Measurements from ENCODE around the gene SLC8A2.
A peak's percentile ranks its signal among the peaks of the same experiment; 100 is the strongest.
"Not testable (repeated sequence)": the region's sequence is repeated elsewhere in the genome, so short reads cannot be mapped to it uniquely, and the experiment has no call there.

The SLC8A2 gene

DNA sequence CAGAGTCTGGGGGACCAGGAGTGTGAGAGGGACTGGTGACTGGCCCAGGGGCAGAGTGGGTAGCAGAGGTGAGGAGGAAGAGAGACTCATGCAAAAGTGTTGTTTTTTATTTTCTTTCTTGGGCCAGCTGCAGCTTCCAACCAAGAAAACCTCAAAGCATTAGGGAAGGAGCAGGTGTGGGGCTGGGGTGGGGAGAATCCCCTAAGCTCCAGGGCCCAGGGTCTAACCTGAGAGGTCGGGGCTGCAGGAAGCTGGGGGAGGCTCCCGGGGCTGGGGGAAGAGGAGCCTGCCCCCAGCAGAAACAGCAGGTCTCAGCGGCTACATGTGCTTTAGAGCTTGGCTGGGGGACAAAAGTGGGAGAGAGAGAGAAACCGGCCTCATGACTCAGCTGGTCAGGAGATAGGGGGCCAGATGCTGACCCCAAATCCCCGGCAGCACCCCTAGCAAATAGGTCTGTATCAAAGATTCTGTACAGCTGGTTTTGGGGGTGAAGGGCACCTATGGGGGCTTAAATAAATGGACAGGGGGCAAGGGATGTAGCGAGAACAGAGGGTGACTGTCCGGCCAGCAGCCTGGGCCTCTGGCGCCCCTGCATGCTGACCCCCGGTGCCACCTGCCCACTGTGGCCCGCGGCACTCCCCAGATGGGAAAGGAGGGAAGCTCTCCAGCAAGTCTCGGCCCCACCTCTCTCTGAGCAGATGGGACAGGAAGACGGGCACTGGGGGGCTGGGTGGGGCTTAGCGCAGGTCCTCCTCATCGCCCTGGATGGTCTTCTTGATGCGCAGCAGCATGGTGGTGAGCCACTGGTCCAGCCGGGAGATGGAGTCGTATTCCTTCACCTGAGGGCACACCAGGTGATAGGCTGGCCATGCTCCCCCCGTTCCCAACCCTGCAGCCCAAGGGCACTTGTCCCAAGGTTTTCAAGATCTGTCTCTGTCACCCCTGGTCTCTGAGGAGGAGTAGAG, 16.1 kb upstream of the SLC8A2 start:
- no peak for DNase-seq (ENCODE audit: low spot score)

DNA sequence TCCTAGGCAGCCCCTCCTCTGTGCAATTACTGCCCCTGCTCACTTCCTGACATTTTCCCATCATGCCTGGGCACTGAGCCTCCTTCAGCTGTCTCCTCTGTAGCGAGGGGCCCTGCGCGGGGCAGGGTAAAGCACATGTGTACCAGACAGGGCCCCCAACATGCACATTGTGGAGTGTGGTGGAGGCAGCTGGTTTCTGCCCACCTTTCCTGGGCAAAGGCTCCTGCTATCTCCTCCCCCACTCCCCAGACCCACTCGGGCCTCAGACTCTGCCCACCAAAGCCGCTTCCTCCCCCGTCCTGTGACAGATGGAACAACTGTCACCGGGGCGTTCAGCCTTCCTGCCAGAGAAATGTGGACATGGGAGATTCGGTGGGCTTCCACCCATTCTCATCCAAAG, 15.2 kb upstream of the SLC8A2 start:
- DNase-seq (ENCODE audit: low spot score), result no peak

DNA sequence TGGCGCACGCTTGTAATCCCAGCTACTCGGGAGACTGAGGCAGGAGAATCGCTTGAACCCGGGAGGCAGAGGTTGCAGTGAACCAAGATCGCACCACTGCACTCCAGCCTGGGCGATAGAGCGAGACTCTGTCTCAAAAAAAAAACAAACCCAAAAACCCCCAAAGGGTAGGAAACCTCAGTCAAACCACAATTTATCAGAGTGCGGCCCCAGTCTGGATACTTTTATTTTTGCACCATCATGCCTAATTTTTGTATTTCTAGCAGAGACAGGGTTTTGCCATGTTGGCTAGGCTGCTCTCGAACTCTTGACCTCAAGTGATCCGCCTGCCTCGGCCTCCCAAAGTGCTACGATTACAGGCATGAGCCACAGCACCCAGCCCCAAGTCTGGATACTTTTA, 14.5 kb upstream of the SLC8A2 start:
- DNase-seq (ENCODE audit: low spot score), result not testable (repeated sequence)

DNA sequence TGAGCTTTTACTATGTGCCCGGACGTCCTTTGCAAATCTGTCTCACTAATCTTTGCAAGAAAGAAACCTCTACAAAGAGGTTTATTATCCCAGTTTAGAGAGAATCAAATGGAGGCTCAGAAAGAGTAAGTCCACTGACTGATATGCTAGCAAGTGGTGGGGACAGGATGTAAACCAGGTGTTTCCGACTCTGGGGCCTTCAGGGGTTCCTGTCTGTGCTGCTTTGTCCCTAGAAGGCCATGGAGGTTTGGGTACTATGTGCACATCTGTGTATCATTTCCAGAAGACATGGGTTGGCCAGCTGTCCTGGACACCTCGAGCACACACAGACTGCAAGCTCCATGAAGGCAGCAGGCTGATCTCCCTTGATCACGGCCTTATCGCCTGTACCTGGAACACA, 13.5 kb upstream of the SLC8A2 start:
- DNase-seq (ENCODE audit: low spot score), result no peak

DNA sequence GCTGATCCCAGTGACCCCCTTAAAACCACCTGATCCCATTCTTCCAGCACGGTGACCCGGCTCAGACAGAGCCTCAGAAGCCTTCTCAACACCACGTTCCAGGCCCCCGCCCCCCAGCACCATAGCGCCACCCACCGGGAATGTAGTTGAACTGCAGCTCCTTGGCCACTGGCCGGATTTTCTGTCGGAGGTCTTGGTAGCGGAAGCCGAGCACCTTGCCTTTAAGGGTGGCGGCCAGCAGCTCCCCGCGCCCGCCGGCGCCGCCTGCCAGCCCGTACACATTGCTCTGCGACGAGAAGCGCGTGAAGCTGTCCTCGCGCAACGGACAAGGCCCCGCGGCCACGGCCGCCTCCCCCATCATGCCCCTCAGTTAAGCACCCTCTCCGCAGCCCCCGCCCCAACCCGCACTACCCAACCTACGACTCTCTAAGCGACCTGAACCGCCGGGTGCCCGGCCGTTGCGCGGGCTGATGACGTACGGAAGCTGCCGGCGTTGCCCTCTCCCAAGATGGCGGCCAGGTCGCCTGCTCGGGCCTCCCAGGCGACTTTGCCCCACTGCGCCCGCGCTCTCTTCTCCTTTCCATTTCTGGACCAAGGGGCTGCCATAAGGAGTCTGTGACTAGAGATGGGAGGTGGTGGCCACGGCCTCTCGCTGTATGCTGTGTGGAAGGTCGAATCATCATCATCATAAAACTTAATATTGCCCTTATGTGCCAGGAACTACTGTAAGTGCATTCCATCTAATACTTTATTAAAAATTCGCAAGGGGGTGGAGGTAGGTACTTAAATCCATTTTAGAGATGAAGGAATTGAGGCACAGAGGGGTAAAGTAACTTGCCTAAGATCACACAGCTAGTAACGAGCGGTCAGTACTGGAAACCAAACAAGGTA, 12.4 kb upstream of the SLC8A2 start, which contains the start of gene KPTN:
Gene KPTN, minus strand, starts transcription at position 420 of the 891 bp plus-strand sequence. Its CDS starts 59 bp downstream, at position 361.
- DNase-seq (ENCODE audit: low spot score), result peak; percentile 97

DNA sequence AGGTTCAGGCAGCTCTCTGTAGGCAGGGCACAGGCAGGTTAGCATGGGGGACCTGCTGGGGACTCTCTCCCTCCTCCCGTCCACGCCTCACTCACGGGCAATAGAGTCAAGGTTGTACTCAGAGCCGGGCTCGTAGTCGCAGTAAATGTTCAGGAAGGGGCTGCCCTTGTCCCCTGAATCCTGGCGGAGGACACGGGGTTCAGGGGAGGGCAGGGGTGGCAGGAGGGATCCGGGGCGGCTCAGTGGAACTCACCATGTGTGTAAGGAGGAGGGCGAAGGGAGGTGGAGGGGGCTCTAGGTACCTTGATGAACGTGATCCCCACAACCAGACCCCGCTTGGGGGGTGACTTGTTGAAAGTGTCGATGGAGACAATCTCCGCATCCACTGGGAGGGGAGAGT, 11.5 kb upstream of the SLC8A2 start:
- DNase-seq (ENCODE audit: low spot score), result no peak

DNA sequence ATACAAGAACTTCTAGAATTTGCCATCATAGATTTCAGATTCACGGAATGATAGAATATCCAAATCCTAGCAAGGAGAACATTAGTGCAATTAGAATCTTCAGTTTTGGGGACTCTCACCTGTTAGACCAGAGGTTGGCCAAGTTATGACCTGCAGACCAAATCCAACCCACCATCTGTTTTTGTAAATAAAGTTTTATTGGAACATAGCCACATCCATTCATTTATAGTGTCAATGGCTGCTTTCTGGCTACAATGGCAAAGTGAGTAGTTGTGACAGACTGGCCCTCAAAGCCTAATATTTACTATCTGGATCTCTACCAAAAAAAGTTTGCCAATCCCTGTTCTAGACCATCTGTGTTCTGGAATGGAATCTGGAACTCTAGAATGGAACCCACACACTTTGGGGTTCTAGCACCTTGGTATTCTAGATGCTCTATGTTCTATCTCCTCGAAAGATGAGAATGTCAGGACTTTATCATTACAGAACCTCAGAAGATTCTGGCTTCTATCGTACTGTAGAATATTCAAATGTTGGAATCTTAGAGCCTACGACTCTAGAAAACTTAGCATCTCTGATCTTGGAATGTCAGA, 9.9 kb upstream of the SLC8A2 start:
- DNase-seq (ENCODE audit: low spot score), result no peak

DNA sequence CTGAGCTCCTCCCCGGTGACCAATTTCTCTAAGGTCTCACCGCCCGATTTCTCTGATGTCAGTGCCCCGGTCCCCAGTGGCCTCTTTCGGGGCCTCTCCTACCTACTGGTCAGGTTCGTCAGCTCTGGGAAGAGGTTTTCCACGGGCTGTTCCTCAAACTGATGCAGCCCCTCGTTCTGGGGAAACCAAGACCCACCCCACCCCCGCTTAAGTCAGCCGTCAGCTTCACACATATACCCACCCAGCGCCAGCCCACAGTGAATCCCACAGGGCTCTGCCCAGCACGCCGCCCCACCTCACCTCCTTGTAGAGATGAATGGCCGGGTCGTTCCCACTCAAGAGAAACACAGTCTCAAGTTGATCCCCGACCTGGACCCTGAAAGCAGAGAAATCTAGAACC, 9.0 kb upstream of the SLC8A2 start:
- no peak for DNase-seq (ENCODE audit: low spot score)

DNA sequence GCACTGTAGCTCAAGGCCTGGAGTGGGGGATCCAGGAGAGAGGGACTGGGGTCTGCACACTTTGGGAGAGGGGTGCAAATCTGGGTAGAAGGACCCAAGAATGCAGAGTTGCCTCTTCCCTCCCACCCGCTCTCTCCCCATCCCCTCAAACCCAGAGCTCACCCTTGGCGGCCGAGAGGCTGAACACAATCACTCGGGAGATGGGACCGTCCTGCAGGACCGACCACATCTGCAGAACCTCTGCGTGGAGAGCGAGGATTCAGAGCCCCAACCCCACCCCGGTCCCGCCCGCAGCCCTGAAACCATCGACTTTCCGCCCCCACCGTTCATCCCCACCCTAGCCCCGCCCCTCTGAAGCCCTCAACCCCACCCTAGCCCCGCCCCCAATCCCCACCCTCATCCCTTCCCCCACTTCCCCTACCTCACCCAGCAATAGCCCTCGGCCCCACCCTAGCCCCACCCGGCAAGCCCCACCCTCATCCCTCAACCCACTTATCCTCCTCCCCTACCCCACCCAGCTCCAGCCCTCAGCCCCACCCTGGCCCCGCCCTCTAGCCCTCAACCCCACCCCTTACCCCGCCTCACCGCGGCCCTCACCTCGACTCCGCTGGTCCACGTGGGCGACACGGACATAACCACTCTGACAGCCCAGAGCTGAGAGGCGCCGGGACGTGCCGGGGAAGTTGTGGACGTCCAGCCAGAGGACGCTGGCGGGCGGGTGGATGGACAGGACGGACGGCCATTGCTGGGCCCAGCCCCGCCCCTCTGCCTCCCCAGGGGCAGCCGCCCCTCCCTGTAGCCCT, 8.2 kb upstream of the SLC8A2 start:
- no peak for DNase-seq (ENCODE audit: low spot score)

DNA sequence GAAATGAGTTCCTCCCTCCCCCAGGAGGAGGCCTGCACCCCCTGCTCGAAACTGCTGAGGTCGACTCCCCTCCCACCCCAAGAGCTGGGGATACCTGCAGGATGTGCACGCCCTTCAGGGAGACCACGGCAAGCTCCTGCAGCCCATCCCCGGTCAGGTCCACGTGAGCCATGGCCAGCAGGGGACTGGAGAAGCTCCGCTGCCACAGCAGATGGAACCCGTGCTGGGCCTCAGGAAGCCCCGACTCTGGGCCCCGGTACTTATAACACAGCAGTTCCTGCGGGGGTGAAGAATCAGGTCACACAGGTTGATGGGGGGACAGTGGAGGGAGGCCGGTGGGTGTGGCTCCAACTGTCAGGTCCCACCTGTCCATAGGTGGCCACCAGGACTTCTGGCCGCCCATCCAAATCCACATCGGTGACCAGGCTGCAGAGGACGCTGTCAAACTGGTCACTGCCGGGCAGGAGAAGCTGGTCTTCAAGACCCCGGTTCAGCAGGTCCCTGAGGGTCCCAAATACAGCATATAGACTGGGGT, 4.8 kb upstream of the SLC8A2 start:
- no peak for DNase-seq (ENCODE audit: low spot score)

DNA sequence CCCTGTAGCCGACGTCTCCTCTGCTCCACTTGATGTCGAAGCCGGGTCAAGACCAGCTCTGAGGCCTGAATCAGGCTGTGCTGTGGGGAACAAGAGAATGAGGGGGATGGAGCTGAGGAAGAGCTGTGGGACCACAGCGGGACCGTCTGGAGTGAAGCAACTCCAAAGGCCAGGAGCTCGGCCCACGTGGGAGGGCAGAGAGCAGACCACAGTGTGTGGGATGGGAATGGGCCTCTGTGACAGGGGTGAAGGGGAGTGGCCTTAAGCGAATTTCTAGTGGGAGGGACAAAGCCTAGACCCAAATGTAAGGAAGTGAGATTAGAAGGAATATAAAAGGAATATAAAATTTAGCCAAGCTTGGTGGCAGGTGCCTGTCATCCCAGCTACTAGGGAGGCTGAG, 3.8 kb upstream of the SLC8A2 start:
- no peak for DNase-seq (ENCODE audit: low spot score)

DNA sequence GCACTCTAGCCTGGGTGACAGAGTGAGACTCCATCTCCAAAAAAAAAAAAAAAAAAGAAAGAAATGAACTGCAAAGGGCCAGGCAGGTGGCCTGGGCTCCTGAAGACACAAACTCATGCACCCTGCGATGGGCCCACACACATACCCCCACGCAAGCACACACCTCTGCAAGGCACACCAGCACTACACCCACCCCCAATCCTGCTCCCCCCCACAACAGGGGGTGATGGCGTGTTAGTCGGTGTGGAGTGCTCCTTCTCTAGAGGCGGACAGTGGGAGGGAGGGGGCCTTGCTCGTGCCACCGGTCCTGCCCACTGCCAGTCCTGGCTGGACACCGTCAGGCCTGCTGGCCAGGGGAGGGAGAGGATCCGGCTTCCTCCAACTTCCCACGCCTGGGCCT, 1.6 kb upstream of the SLC8A2 start:
- DNase-seq (ENCODE audit: low spot score), result no peak

DNA sequence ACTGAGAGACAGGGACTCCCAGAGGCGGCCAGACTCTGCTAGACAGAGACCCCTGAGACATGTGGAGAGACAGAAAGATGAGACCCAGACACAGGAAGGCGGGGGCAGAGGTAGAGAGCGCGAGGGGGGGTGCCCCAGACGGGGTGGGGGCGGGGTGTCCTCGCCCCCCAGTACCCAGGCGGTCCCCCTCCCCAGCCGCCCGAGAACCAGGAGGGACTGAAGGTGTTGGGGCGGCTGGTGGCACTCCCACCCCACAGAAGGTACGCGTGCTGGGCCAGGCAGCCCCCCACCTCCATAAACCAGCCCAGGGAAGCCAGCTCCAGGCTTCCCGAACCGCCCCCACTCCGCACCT, 336 bp downstream of the SLC8A2 start:
- DNase-seq (ENCODE audit: low spot score), result no peak

DNA sequence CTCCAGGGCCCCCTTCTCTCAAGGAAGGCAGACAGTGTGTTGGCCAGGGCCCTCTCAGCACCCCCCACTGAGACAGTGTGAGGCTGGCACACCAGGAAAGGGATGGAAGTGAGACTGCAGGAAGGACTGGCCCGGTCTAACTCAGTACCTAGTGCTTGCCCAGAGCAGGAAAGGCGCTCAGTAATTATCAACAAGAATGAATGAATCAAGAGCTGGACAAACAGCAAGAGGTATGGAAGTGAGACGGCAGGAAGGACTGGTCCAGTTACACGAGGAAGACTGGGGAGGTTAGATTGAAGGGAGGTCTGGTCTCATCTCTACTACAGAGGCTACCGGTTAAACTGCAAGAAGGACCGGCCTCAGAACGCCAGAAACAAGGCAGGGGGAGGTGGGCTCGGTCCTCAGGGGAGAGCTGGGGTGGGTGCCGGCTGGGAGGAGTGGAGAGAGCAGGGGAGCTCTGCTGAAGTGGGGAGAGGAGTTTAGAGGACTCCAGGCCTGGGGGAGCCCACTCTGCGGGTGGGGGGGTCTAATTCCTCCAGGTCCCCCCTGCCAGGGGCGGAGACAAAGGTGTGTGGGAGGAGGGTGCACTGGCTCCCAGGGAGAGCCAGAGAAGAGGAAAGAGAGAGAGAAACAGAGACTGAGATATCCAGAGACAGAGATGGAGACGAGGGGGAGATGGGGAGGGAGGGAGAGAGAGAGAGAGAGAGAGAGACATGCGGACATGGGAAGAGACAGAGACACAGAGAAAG, 1.1 kb downstream of the SLC8A2 start:
- DNase-seq (ENCODE audit: low spot score), result no peak

DNA sequence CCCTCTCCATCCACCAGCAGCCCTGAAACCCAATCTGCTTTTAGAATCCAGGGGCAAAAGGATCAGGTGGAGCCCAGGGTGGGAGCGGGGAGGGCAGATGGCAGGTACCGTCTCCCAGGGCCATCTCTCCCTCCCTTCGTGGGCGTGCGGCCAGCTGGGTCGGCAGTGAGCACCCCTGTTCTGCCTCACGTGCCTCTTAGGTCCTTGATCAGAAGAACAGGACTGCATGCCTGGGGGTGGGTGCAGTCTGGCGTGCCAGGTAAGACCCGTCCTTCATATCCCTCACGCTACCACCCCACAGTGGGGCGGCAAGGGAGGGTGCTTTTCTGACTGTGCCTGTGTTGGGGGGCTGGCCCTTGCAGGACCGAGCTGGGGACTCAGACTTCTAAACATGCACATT, 2.0 kb downstream of the SLC8A2 start:
- no peak for DNase-seq (ENCODE audit: low spot score)

DNA sequence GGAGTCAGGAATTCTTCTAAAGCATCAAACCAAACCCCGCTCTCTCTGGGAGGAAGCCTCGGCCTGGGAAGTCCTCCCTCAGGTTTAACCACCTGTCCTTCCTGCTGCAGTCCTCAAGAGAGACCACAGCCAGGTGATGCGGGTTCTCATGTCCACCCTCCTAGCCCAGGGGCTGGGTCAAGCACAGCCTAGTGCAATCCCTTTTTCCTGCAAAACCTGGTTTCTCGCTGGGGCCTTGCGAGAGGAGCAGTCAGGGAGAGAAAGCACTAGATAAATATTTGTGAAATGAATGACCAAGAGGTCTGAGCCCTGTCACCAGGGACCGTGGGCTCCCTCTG, 2.4 kb downstream of the SLC8A2 start:
- DNase-seq (ENCODE audit: low spot score), result no peak

DNA sequence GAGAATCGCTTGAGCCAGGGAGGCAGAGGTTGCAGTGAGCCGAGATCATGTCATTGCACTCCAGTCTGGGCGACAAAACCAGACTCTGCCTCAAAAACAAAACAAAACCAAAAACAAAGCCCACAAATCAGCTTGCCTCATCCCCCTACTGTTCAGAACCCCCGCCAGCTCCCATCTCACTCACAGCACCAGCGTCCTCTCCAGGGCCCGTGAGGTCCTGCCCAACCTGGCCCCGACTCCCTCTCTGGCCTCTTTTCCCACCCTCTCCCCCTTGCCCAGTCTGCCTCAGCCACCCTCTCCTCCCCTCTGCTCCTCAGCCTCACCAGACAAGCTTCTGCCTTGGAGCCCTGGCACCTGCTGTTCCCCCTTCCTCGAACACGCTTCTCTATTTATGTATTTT, 3.8 kb downstream of the SLC8A2 start:
- DNase-seq (ENCODE audit: low spot score), result no peak

DNA sequence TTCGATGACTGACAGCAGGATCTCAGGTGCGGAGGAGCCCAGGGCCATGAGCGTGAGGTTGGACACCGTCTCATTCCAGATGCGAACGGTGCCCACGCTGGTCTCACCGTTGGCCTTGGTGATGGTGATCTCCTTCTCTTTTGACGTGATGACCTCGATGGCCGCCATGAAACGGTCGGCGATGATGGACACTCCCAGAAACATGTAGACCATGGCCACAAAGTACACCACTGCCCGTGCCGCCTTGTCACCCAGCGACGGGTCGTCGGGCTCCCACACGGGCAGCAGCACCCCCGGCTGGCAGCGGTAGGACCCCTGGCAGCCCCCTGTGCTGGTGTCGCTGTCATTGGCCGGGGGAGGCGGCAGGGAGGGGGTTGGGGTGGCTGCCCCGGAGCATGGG, 5.7 kb downstream of the SLC8A2 start:
- DNase-seq (ENCODE audit: low spot score), result no peak

DNA sequence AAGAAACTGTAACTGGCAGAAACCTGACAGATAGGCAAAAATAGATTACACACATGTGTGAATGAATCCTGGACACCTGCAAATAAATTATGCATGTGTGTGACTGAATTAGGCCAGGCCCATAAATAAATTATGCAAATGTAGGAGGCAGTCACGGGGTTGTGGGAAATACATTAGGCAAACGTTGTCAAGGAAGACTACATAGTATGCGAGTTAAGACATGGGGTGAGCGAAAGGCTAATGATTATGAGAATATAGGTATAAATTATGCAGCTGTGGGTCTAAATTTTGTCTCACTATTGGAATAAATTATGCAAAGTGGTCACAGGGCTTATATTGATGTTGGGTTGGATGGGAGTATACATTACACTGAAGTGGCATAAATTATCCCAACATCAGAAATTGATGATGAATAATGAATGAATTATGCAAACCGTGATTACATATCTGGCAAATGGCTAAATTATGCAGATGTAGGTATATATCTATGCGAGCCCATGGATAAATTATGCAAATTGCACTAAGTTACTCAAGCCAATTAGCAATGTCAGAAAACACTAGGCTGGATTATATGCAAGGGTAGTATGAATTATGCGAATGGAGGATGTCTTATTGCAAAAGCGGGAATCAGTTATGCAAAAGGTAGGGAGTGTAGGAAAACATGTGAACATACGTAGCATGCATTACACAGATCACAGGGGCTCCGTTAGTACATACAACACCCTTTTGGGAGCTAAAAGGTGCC, 6.8 kb downstream of the SLC8A2 start:
- DNase-seq (ENCODE audit: low spot score), result no peak

DNA sequence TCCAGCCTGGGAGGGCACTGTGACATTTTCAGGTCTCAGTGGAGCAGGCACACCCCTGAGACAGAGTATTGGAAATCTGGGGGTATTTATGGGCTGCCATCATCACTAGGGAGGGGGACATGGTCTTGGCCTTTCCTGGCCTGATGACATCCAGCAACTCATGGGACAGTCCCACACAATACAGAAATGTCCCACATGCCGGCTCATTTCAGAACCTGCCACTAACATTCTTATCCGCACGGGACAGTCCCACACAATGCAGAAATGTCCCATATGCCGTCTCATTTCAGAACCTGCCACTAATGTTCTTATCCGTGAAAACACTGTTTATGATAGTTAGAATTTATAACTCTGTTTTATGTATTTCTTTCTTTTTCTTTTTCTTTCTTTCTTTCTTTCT, 9.8 kb downstream of the SLC8A2 start:
- DNase-seq (ENCODE audit: low spot score), result no peak

Data from HuH-7 (cell line).